HepG2 (cell line): ENCODE data around the gene ATF3.

ENCODE experiments used
- REST ChIP-seq, 2 experiments: IDR thresholded peaks; 2 replicates each; pipeline ENCODE4 v1.6.1; 2011 to 2012; ENCODE audit warnings: low read length in 2 of 2, borderline replicate concordance in 1 of 2, low read depth in 1 of 2, mild to moderate bottlenecking in 1 of 2, moderate library complexity in 1 of 2
- TOE1 ChIP-seq: sonication (generic); formaldehyde crosslinking; IDR thresholded peaks from 2 replicates; pipeline ENCODE4 v1.4.0; 2020; ENCODE audit warnings: mild to moderate bottlenecking, missing genetic modification reagents

- no peak for TF ChIP-seq TOE1 (CRISPR knock-in tag)
- TF ChIP-seq REST (IDR thresholded peaks at IDR 0.05; ENCODE audit: borderline replicate concordance in 1 of 2, low read depth in 1 of 2, low read length in 2 of 2) = no peak
Measured at GRCh38 chr1:212650228-212650627, 41.7 kb downstream of the ATF3 start.
